ENCODE measurements around the gene AK1. TPM values are rescaled to one million over a fixed set of nuclear protein-coding genes. Genes with fewer than 3 reads are reported as not detected.
A peak's percentile ranks its signal among the peaks of the same experiment; 100 is the strongest.

Gene AK1
- total RNA-seq, 1 experiment from 2014 or later, result 84.5 TPM

DNA sequence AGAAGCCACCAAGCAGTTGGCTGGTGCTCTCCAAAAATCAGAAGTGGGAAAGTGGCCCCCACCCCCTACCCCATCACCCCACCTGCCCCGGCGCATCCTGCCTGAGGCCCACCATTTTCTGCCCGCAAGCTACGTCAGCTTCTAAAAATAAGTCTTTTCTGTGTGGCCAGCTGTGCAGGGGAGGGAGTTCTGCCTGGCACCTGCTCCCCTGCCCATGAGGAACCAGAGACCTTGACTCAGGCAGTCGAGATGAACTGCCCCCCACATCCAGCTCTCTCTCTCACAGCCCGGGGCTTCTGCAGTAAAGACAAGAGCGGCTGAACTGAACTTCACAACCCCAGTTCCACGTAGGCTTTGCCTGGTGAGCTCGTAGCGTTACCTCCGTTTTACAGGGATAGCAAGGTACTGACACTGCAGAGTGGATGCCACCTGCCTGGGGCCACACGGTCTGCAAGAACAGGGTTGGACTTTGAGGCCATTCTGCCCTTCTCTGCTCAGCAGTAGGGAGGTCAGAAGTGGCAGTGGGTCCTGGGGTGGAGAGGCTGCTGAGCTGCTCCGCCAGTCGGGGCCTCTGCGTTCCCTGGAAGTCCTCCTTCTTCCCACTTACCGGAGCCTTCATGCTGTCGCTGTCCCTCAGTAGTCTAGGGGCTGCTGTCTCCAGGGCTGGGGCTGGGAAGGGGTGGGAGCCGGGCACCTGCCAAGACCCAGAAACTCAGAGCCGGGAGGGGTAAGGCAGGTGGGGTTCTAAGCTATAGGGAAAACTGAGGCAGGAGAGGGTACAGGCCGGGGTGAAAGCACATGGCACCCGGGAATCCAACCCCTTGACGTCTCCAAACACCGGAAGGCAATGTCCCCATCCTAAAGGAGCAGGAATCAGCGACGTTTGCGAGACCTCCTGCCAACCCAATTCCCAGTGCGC lies 38.6 kb upstream of the AK1 start:
- Histone ChIP-seq H3K4me1 (replicated peaks; ENCODE audit: insufficient read depth) (peaks cover 55% of the 10 kb centered on the region), H3K4me3 (peak overlapping the region; percentile 92), H3K9me2 (ENCODE audit: insufficient read depth) (no peaks in the 10 kb centered on the region), H3K27me3 (ENCODE audit: insufficient read depth, low read depth) (no peaks in the 10 kb centered on the region), H3K36me3 (ENCODE audit: low read depth) (no peaks in the 10 kb centered on the region), H3K79me2 (ENCODE audit: low read depth) (0 out of 2 replicates have a peak, but pooled peaks cover 9% of the 10 kb centered on the region), H3K4me2 (peak overlapping the region; percentile 97), H3K27ac (no peak overlapping the region), H3K9me3 (ENCODE audit: insufficient read depth, low read depth) (no peaks in the 10 kb centered on the region), H2AFZ (peak overlapping the region; percentile 85), H3F3A (ENCODE audit: insufficient read depth, low read depth) (peaks cover 35% of the 10 kb centered on the region), H4K20me1 (ENCODE audit: insufficient read depth) (no peaks in the 10 kb centered on the region)
- ChIA-PET POLR2A (ENCODE audit: unreplicated experiment) (interaction anchor here (0.5 to 1.2 kb wide), 5 partner anchors 24 to 364 kb away, joined by 3 to 7 read pairs (median 4); partner anchors contain the start of gene NAIF1), CTCF (interaction anchor here (0.6 to 1.0 kb wide), 3 partner anchors 35 to 242 kb away, joined by 6 to 18 read pairs (median 6); no protein-coding TSS in a partner anchor)
- intact Hi-C loops (cut with micrococcal nuclease; ENCODE audit: unreplicated experiment), result loop anchor here (5.0 kb wide), 2 partner anchors 129 to 414 kb away; partner anchors contain the start of gene CDK9
- TF ChIP-seq, protein P1, sequence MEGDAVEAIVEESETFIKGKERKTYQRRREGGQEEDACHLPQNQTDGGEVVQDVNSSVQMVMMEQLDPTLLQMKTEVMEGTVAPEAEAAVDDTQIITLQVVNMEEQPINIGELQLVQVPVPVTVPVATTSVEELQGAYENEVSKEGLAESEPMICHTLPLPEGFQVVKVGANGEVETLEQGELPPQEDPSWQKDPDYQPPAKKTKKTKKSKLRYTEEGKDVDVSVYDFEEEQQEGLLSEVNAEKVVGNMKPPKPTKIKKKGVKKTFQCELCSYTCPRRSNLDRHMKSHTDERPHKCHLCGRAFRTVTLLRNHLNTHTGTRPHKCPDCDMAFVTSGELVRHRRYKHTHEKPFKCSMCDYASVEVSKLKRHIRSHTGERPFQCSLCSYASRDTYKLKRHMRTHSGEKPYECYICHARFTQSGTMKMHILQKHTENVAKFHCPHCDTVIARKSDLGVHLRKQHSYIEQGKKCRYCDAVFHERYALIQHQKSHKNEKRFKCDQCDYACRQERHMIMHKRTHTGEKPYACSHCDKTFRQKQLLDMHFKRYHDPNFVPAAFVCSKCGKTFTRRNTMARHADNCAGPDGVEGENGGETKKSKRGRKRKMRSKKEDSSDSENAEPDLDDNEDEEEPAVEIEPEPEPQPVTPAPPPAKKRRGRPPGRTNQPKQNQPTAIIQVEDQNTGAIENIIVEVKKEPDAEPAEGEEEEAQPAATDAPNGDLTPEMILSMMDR (conservative IDR thresholded peaks at IDR 0.05), result no peak
- no peak for TF ChIP-seq EZH2 (IDR thresholded peaks at IDR 0.05; ENCODE audit: low read depth)
- DNase-seq, result no peak
- BruUV-seq (replicated peaks), result TSS peak; percentile 34

DNA sequence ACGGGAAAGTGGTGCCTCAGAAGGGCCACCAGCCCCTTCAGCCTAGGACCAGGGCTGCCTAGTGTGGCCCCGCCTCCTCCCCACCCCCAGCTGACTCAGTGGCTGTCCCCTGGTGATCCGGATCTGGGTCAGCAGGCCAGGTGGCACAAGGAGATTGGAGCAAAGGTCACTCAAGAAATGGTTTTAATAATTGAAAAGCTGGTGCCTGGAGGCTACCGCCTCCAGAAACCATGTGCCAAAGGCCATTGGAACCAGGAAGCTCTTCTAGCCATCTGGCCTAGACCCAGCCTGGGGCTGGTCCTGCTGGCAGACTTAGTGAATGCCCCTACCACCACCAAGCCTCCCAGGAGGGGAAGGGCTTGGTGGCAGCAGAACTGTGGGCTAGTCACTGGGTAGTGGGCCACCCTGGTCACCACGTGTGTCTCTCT lies 37.9 kb upstream of the AK1 start:
- H2AFZ ChIP-seq, result no peak overlapping the region
- DNase-seq, result peak in 1 of 2 experiments; percentile 58
- H3K4me2 ChIP-seq, result peak overlapping the region; percentile 97
- H3K36me3 ChIP-seq (ENCODE audit: low read depth), result no peaks in the 10 kb centered on the region
- POLR2A ChIA-PET (ENCODE audit: unreplicated experiment), result no interaction called here
- CTCF ChIA-PET, result interaction anchor here (0.5 kb wide), 1 partner anchor 45 kb away, joined by 4 read pairs; no protein-coding TSS in a partner anchor
- TF ChIP-seq EZH2 (IDR thresholded peaks at IDR 0.05; ENCODE audit: low read depth), result no peak
- TF ChIP-seq, protein P1 (conservative IDR thresholded peaks at IDR 0.05), result no peak
- 0 out of 2 replicates have a peak, but pooled peaks cover 9% of the 10 kb centered on the region for H3K79me2 ChIP-seq (ENCODE audit: low read depth)
- no TSS peak for BruUV-seq (replicated peaks)
- no peaks in the 10 kb centered on the region for H3K27me3 ChIP-seq (ENCODE audit: insufficient read depth, low read depth)
- no peaks in the 10 kb centered on the region for H3K9me3 ChIP-seq (ENCODE audit: insufficient read depth, low read depth)
- H4K20me1 ChIP-seq (ENCODE audit: insufficient read depth), result no peaks in the 10 kb centered on the region
- H3K4me3 ChIP-seq, result peak overlapping the region; percentile 92; the same call in 1 of the 2 replicates
- no peak overlapping the region for H3K27ac ChIP-seq
- no peaks in the 10 kb centered on the region for H3K9me2 ChIP-seq (ENCODE audit: insufficient read depth)
- H3F3A ChIP-seq (ENCODE audit: insufficient read depth, low read depth), result peaks cover 35% of the 10 kb centered on the region
- H3K4me1 ChIP-seq (replicated peaks; ENCODE audit: insufficient read depth), result peaks cover 49% of the 10 kb centered on the region
- intact Hi-C loops (cut with micrococcal nuclease; ENCODE audit: unreplicated experiment), result loop anchor here (5.0 kb wide), 2 partner anchors 128 to 413 kb away; partner anchors contain the start of gene CDK9

DNA sequence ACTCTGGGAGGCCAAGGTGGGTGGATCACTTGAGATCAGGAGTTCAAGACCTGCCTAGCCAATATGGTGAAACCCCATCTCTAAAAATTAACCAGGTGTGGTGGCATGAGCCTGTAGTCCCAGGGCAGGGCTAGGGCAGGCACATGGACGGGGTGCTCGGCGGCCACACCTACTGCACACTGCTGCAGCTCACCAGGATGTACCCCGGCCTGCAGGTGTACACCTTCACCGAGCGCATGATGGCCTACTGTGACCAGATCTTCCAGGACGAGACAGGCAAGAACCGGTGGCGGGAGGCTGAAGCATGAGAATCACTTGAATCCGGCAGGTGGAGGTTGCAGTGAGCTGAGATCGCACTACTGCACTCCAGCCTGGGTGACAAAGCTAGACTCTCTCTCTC lies 36.2 kb upstream of the AK1 start:
- Histone ChIP-seq H3K27ac (no peak overlapping the region), H3K9me3 (ENCODE audit: insufficient read depth, low read depth) (no peaks in the 10 kb centered on the region), H3K4me3 (no peak overlapping the region), H4K20me1 (ENCODE audit: insufficient read depth) (no peaks in the 10 kb centered on the region), H3K4me2 (no peak overlapping the region), H3K36me3 (ENCODE audit: low read depth) (no peaks in the 10 kb centered on the region), H3K27me3 (ENCODE audit: insufficient read depth, low read depth) (no peaks in the 10 kb centered on the region), H2AFZ (no peak overlapping the region), H3K79me2 (ENCODE audit: low read depth) (0 out of 2 replicates have a peak, but pooled peaks cover 9% of the 10 kb centered on the region), H3K9me2 (ENCODE audit: insufficient read depth) (no peaks in the 10 kb centered on the region), H3K4me1 (replicated peaks; ENCODE audit: insufficient read depth) (peaks cover 36% of the 10 kb centered on the region), H3F3A (ENCODE audit: insufficient read depth, low read depth) (peaks cover 22% of the 10 kb centered on the region)
- no TSS peak for BruUV-seq (replicated peaks)
- CTCF ChIA-PET, result no interaction called here
- POLR2A ChIA-PET (ENCODE audit: unreplicated experiment), result interaction anchor here (0.6 to 0.8 kb wide), 3 partner anchors 181 to 347 kb away, joined by 4 to 10 read pairs (median 5); partner anchors contain the start of gene TTC16
- TF ChIP-seq, protein P1 (conservative IDR thresholded peaks at IDR 0.05), result no peak
- TF ChIP-seq EZH2 (IDR thresholded peaks at IDR 0.05; ENCODE audit: low read depth), result no peak
- DNase-seq, result no peak
- intact Hi-C loops (cut with micrococcal nuclease; ENCODE audit: unreplicated experiment), result no loop called here

All from PC-9 (cell line).